HL-60/S4 treated with retinoic acid at 250 ng/mL for 4 days and 3 days (cell line): ENCODE data around the gene ARMH4.

ENCODE experiments used
- in situ Hi-C: fragments of 300-500 bp; cut with MboI; formaldehyde crosslinking; loops from 2 replicates; pipeline ENCODE4 v1.7.0; 2022; ENCODE audit warnings: low sequenced_read_pairs

ARMH4 gene

DNA sequence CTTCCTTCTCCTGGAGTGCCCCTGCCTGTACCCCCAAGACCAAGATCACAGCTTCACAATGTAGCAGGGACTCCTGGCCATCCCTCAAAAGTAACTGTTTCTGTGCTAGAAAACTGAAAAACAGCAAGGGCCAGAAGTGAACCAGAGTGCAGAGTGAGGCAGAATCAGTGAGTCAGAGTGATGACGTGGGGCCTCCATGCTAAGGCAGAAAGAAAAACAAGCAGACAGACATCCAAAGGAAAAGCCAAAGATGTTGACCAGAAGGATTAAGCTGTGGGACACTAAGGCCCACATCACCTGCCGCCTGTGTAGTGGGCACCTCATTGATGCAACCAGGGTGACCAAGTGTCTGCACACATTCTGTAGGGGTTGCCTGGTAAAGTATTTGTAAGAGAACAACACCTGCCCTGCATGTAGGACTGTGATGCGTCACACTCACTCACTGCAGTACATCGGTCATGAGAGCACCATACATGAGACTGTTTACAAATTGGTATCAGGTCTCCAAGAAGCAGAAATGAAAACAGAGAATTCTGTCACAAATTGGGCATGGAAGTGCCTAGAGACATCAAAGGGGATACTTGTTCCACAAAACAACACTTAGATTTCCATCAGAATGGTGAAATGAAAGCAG, 51.2 kb downstream of the ARMH4 start:
- in situ Hi-C loops, result no loop called here

GRCh38 chr14:58099682-58100081, 52.3 kb downstream of the ARMH4 start:
- in situ Hi-C loops, result no loop called here

GRCh38 chr14:58098507-58098906, 53.5 kb downstream of the ARMH4 start:
- in situ Hi-C loops, result no loop called here

- in situ Hi-C loops, result no loop called here
These were observed 55.3 kb downstream of the ARMH4 start for GRCh38 chr14:58096731-58097130.

GRCh38 chr14:58091883-58092630, 60.0 kb downstream of the ARMH4 start:
- in situ Hi-C loops, result no loop called here

DNA sequence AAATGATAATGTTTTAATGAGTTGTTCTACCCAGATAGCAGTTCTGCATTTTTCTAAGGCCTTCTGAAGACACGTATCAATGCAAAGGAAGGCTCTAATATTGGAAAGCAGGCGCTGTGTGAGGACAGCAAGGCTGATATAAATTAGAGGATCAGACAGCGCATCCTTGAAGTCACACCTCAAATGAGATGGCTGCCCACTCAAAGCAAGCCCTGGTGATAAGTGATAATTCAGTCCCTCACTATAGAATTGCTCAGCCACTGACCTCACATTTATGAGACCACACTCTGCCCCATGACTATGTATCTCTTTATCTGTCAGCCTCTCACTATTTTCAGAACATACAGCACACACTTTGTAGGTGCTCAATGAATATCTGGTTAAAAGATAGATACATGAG, 62.4 kb downstream of the ARMH4 start:
- in situ Hi-C loops, result no loop called here

DNA sequence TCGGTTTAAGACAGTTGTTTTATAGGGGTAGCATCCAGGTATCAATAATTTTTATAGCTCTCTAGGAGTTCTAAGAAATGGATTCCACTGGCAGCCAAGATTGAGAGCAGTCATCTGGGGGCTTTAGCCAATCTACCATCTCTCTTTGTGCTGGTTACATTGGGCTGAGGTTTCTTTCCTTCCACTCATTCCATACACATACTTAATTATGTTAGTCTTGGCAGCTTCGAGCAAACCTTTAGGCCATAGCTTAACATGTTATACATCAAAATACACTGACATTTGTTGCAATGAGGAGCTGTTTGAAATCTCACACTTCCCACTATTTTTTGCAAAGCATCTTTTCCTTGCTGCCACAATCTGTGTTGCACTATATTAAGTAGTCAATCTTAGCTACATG, 63.1 kb downstream of the ARMH4 start:
- in situ Hi-C loops, result no loop called here

- in situ Hi-C loops, result no loop called here
These were observed 66.1 kb downstream of the ARMH4 start for GRCh38 chr14:58085877-58086276.

DNA sequence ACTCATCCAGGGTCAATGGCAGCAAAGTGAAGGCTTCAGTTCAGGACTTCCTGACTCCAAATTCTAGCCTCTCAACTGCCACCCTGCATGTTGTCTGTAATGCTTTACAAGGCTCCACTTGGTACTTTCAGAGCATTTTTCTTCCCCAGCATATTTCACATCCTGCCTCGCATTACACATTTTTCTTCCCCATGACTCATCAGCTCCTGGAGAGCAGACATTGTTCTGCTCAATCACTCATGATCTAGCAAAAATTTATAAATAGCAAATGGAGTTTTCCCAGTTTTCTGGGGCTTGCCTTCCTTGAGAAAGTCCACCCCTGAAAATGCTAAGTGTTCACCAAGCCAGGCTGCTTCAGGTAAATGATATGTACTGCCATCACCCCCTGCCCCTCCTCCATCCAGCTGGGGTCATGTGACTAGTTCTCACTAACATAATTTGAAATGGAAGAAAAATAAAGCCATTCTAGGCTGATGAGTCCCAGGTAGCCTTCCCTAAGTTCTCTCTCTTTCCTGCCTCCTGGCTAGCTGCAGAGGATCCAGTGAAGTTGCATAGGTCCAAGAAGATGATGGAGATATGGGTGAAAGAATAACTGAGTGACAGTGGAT, 69.4 kb downstream of the ARMH4 start:
- in situ Hi-C loops, result no loop called here

DNA sequence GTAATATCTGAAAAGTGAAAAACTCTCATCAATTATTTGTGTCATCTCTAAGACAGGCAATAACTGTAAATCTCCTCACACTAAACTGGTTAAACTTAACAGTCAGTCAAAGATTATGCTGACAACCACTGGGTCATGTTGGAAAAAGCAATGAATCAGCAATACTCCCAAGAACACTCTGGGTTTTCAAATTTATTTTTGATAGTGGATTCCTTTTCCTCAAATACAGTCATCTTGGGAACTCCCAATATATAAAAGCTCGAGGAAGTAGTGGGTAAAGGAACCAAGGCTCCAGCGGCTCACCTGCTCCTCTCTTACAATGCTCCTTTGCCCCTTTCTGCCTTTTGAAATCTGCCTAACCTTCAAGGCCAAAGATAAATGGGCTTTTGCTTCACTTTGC, 70.0 kb downstream of the ARMH4 start:
- in situ Hi-C loops, result no loop called here

- in situ Hi-C loops, result no loop called here
These were observed 73.5 kb downstream of the ARMH4 start for GRCh38 chr14:58078471-58078870.

DNA sequence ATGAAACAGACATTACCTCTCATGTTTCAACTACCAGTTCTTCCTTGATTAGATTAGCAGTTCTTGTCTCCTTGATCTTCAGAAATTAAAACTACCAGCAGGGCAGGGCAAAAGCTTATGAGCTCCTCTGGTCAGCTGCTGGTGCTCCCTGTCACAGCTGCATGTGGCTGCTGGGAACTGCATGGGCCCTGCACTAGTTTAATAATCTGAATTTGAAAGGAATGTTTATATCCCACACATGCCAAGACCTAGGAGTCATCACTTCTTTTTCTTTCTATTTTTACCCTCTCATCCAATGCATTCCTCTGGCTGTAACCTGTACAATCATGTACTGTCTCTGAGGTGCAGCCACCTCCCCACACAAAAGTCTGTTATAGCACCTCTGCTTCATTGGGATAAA, 73.9 kb downstream of the ARMH4 start:
- in situ Hi-C loops, result no loop called here

DNA sequence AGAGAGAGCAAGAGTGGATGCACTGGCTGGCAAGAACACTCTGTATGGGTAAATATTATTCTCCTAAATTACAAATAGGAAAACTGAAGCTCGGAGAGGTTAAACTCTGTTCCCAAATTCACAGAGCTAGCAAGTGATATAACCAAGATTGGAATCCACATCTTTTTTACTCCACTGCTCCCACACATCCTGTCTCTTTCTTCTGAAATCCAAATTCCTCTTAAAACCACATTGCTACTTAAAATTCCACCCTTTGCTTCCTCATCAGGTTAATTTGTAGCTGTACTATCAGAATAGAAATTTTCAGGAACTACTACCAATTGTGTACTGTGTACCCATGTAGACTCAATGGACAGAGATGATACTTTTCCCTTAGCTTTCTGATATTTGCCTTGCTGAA, 74.4 kb downstream of the ARMH4 start:
- in situ Hi-C loops, result no loop called here

- in situ Hi-C loops, result no loop called here
These were observed 78.5 kb downstream of the ARMH4 start for GRCh38 chr14:58073516-58073915.

DNA sequence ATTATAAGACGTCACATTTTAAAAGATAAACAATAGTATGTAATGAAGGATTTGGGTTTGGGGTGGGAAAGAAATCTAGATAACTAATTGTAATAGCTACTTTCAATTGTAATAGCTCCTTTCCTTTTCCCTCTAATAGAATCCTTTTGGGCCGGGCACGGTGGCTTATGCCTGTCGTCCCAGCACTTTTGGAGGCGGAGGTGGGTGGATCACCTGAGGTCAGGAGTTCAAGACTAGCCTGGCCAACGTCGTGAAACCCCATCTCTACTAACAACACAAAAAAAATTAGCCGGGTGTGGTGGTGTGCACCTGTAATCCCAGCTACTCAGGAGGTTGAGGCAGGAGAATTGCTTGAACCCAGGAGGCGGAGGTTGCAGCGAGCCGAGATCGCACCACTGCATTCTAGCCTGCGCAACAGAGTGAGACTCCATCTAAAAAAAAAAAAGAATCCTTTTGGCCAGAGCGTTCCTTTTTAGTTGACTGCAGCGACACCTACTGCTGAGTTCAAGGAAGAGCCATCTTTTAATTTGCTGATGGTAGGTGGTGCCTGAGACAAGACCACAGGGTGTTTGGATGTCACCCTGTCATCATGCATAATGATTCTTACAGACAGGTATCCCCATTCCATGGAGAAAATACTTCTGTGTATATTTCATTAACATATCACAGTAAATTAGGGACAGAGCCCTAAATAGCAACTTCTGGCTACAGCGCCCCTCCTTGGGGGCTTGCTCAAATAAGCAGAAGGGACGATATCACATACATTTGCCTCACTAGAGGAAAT, 79.5 kb downstream of the ARMH4 start:
- in situ Hi-C loops, result no loop called here

DNA sequence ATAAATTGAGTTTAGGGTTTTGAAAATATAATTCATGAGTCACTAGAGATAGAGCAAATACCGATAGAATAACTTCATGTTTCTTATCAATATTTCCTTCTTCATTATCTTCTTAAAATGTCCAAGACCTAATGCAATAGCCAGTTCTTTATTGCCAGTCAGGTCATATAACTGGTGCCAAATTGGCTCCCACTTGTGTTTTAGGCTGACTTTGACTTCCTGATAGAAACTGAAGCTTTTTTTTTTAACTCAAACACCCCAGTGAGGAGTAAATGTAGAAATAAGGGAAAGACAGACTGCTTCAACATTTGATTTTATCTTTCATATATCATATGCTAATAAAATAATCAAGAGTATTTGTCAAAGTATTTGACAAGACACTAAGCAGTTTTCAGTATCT, 80.7 kb downstream of the ARMH4 start:
- in situ Hi-C loops, result no loop called here

DNA sequence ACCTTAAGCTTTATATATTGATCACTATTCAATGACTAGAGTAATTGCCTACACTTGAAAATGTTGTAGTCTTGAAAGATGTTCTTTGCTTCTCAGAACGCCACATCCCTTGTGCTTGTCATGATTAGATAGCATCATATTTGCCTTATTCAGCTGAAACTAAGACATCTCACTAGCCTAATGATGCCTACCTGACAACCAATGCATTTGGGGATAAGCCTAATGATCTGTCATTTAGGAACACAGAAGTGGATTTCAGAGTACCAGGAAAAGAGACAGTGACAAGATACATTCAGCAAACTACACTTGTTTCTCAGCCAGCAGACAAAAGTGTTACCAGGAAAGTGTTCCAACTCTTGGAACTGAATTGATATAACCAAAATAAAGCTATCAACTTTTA, 83.7 kb downstream of the ARMH4 start:
- in situ Hi-C loops, result no loop called here

GRCh38 chr14:58066115-58066514, 85.9 kb downstream of the ARMH4 start:
- in situ Hi-C loops, result no loop called here

DNA sequence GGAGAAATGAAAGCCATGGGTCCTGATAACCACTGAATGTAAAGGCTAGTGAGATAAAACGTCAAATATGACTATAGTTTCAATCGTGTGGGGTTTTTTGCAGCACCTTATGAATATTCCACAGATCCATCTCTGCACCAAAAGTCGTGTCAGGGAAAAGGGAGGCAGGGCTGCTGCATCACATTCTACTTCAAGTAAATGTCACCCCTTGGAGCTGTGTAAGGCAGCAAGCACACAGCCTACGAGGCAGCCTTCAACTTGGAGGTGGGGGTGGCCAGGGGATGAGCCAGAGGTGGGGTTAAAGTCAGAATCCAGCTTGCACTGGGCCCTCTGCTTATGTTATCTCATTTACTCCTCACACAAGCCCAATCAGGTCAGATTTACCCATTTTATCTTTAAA, 90.4 kb downstream of the ARMH4 start:
- in situ Hi-C loops, result no loop called here

- in situ Hi-C loops, result no loop called here
These were observed 91.1 kb downstream of the ARMH4 start for GRCh38 chr14:58060898-58061297.

DNA sequence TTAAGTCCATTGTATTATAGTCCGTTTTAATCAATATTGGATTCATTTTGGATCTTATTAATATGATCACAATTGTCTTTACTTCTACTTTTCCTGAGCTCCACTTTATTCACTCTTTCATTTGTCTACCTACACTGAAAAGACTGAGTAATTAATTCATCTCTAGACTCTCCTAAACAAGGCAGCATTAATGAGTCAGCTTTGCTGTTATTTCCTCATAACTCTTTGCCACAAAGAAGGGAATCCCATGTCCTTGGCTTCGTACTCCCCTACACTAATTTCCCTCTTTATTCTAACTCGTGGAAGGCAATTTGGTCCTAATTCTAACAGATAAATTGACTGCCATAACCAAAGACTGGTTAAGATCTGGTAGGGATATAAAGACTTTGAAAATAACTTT, 91.9 kb downstream of the ARMH4 start:
- in situ Hi-C loops, result no loop called here

- in situ Hi-C loops, result no loop called here
These were observed 92.9 kb downstream of the ARMH4 start for GRCh38 chr14:58059126-58059525.
